Mucosa of stomach (tissue), 1 donor: Measurements from ENCODE around the gene RNF130.

Experiments
- H3K27me3 ChIP-seq: one replicate; pipeline ENCODE4 v1.7.0; 2013; ENCODE audit warnings: mild to moderate bottlenecking, low read length; ENCODE audit not compliant: control insufficient read depth, insufficient read depth
- H3K36me3 ChIP-seq: one replicate; pipeline ENCODE4 v1.7.0; 2013; ENCODE audit warnings: low read length; ENCODE audit not compliant: control insufficient read depth, insufficient read depth
- H3K4me1 ChIP-seq: one replicate; pipeline ENCODE4 v1.7.0; 2013; ENCODE audit warnings: mild to moderate bottlenecking, low read length; ENCODE audit not compliant: control insufficient read depth, insufficient read depth
- H3K4me3 ChIP-seq: one replicate; pipeline ENCODE4 v1.7.0; 2013; ENCODE audit warnings: low read length
- H3K9ac ChIP-seq: one replicate; pipeline ENCODE4 v1.7.0; 2013; ENCODE audit warnings: mild to moderate bottlenecking, low read length, moderate library complexity
- H3K9me3 ChIP-seq: one replicate; pipeline ENCODE4 v1.7.0; 2013; ENCODE audit warnings: mild to moderate bottlenecking, low read length, moderate library complexity; ENCODE audit not compliant: control insufficient read depth
- donor health status: Pancreatic carcinoma.

RNF130 gene

DNA sequence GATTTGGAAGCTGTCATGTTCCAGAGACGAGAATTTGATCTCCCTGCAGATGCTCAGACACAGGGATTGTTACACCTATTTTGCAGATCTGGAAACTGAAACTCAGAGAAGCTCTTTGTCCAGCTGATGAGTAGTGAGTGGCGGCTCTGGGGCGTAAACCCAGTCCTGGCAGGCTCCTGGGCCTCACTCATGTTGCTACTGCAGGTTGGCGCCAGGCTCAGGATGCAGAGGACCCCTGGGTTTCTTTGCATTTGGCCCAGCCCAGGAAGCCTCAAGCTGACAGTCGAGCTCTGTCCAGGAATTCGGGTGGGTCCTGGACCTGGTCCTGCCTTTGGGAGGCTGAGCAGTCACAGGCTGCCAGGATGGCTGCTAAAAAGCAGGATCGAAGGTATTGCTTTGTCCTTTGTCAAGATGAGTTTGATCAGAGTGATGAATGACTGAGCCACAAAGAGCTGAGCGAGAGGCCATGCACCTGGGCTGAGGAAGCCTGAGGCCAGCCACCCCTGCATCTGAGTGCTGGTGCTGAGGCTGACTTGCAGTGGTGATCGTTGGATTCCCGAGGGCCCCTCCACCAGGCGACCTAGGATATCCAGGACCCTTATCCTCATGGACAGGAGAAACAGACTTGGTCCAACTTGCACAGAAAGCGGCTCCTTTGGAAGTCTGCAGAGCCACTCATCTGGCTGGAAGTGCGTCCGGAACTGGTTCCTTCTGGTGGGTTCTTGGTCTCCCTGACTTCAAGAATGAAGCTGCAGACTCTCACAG, 8.3 kb upstream of the RNF130 start:
- Histone ChIP-seq H3K36me3 (no peaks in the 10 kb centered on the region), H3K9ac (no peak overlapping the region), H3K4me1 (no peaks in the 10 kb centered on the region), H3K27me3 (peaks cover 10% of the 10 kb centered on the region), H3K9me3 (no peaks in the 10 kb centered on the region), H3K4me3 (no peak overlapping the region)

DNA sequence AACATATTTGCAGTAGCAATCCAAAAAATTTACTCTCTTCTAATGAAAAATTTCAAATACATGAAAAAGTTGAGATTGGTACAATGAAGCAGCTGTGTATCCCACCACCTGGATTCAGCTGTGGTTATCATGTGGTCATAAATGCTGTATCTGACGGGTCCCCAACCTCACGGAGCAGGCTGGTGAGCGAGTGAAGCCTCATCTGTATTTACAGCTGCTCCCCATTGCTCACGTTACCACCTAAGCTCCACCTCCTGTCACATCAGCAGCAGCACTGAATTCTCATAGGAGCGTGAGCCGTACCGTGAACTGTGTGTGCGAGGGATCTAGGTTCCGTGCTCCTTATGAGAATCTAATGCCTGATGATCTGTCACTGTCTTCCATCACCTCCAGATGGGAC, 6.8 kb upstream of the RNF130 start:
- Histone ChIP-seq H3K4me3 (no peak overlapping the region), H3K9me3 (no peaks in the 10 kb centered on the region), H3K36me3 (no peaks in the 10 kb centered on the region), H3K4me1 (no peaks in the 10 kb centered on the region), H3K27me3 (peaks cover 10% of the 10 kb centered on the region), H3K9ac (no peak overlapping the region)

DNA sequence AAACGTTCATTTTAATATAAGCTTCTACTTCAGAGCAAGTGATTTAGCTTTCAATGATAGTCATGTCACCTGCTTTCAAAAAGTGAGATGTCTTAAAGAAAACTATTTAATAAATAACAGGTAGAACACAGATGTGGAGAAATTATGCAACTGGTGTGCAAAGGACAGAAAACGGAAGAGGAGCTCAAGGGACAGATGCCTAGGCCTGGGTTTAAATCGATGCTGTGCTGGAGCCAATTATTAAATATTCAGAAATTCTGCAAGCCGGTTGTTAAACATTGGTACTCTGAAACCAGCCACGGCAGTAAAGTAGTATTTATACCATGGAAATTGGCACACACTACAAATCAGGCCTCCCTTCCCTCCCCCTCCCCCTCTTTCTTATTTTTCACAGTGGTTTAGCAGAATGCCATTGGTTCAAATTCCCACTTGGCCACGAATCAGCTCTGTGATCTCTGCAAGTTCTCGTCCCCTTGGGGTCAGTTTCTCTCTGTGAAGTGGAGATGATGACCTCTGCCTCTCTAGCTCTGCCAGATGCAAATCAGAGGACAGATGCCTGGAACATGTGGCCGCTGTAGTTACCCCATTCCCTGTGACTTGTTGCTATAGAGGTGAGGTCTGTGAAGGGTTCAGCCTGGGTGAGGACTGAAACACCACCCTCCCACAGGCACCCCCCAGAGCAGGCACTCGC, 6.2 kb upstream of the RNF130 start:
- Histone ChIP-seq H3K9ac (no peak overlapping the region), H3K9me3 (no peaks in the 10 kb centered on the region), H3K4me1 (no peaks in the 10 kb centered on the region), H3K27me3 (peaks cover 10% of the 10 kb centered on the region), H3K4me3 (no peak overlapping the region), H3K36me3 (no peaks in the 10 kb centered on the region)

DNA sequence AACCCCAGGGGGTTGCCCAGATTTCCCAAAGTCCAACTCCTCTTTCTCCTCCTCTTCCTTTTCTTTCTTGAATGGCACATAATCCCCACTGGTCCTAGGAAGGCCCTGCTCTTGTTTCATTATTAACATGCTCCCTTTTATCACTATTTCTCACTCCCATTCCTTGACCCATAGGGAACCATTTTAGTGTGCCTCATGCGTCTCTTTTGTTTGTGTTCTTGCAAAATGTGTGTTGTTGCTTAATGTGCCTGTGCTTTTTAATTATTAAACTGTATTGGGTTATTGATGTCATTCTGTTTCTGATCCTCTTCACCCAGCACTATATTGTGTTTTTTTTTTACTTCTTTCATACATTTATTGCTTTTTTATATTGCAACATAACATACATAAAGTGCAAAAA, 4.1 kb upstream of the RNF130 start:
- peaks cover under 1% of the 10 kb centered on the region for H3K4me1 ChIP-seq
- no peaks in the 10 kb centered on the region for H3K36me3 ChIP-seq
- H3K9me3 ChIP-seq = no peaks in the 10 kb centered on the region
- peaks cover 10% of the 10 kb centered on the region for H3K27me3 ChIP-seq
- H3K9ac ChIP-seq = no peak overlapping the region
- H3K4me3 ChIP-seq = no peak overlapping the region

DNA sequence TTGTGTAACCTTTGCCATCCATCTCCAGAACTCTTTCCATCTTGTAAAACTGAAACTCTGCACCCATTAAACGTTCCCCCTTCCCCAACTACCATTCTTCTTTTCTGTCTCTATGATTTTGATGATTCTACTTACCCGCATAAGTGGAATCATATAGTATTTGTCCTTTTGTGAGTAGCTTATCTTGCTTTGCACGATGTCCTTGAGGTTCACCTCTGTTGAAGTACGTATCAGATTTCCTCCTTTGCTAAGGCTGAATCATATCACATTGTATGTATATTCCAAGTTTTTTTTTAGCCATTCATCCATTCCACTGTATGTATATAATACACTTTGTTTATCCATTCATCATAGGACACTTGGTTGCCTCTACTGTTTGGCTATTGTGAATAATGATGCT, 2.9 kb upstream of the RNF130 start:
- H3K9me3 ChIP-seq = no peaks in the 10 kb centered on the region
- no peak overlapping the region for H3K9ac ChIP-seq
- peaks cover 13% of the 10 kb centered on the region for H3K4me1 ChIP-seq
- H3K27me3 ChIP-seq = peaks cover 3% of the 10 kb centered on the region
- H3K36me3 ChIP-seq = no peaks in the 10 kb centered on the region
- H3K4me3 ChIP-seq = no peak overlapping the region

DNA sequence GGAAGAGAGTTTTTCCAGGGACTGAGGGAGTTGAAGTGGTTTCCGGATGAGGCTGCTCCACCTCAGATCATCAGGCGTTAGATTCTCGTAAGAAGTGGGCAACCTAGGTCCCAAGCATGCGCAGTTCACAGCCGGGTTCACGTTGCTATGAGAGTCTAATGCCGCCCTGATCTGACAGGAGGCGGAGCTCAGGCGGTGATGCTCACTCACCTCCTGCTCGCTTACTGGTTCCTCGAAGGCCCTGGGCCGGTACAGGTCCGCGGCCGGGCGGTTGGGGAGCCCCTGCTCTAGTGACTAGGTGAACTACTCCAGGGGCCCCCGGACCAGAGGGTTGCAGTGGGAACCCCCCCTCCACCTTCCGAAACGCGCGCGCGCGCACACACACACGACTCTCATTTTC, 997 bp upstream of the RNF130 start:
- peak overlapping the region; percentile 69 for H3K9ac ChIP-seq

DNA sequence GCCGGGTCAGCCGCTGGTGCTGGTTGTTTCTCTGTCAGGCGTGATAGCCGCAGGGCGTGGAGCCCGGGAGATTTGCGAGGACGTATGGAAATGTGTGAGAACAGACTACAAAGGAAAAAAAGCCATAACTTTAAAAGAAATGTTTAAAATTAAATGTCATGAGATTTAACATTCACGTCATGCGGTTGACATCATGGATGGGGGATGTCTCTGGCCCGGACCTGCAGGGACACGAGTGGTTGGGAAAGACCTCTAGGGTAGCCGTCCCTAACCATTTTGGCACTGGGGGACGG, 643 bp upstream of the RNF130 start:
- H3K4me3 ChIP-seq = peak overlapping the region; percentile 22
- no peaks in the 10 kb centered on the region for H3K9me3 ChIP-seq
- peaks cover 15% of the 10 kb centered on the region for H3K4me1 ChIP-seq
- H3K27me3 ChIP-seq = no peaks in the 10 kb centered on the region
- H3K9ac ChIP-seq = peak overlapping the region; percentile 69
- H3K36me3 ChIP-seq = no peaks in the 10 kb centered on the region

More for the DNA sequence above, 997 bp upstream of the RNF130 start:
- Histone ChIP-seq H3K4me1 (peaks cover 15% of the 10 kb centered on the region), H3K4me3 (peak overlapping the region; percentile 22), H3K9me3 (no peaks in the 10 kb centered on the region), H3K36me3 (no peaks in the 10 kb centered on the region), H3K27me3 (no peaks in the 10 kb centered on the region)

DNA sequence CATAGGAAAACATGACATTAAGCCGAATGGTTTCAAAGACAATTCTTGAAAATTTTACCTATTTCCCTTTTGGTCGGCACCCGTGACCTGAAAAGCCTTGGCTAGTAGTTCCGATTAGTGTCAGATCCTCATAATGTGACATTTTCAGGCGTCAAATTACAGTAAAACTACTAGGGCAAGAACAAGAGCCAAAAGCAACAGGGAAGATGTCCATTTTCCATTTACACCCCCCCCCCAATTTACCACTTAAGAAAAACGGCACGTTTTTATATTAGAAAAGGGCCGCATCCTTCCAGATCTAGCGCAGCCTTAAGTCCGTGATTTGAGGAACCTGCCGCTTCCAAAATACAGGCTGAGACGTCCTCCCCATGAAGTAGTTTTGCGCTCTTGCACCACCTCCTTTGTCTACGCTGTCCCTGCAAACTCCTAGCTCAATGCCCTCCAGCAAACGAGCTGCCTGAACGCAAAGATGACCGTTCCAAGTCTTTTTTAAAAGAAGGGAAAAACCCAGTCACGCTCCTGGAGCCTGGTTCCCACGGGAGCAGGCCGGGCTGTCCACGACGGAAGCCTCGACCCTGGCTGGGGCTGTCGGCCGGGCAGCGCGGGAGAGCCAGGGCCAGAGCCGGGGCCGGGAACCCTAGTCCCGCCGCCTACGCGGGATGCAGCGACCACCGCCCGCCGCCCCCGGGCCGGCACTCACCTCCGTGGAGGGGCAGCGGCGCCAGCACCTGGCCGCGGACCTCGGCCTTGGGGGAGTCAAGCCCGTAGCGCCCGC, 616 bp downstream of the RNF130 start:
- H3K4me1 ChIP-seq = peaks cover 15% of the 10 kb centered on the region
- no peaks in the 10 kb centered on the region for H3K36me3 ChIP-seq
- peak overlapping the region; percentile 77 for H3K9ac ChIP-seq
- peak overlapping the region; percentile 78 for H3K4me3 ChIP-seq
- no peaks in the 10 kb centered on the region for H3K27me3 ChIP-seq
- H3K9me3 ChIP-seq = no peaks in the 10 kb centered on the region

DNA sequence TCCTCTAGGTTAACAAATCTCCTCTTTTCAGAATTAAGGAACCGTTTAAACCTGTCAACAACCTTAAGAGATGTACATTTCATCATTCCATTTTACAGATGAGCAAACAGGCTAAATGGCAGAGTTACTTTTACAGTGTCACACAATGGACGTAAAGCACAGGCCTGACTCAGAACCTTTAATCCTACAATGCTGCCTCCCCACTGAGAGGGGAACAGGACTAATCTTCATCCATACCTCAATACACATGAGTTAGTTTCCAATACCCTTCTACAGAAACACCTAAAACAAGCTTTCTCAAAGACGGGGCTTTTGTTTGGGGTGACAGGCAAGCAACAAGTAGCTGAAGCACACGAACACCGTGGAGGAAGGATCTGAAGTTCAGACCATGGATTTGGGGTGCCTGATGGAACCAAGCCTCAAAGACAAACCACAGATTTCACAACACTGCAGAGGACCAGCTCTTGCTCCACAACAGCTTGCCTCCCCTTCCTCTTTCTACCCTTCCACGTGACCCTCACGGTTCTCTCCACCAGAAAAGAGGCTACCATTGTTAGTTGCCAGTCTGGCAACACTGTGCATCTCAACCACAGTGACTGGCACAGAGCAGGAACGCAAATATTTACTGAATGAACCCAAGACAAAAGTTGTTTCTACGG, 1.8 kb downstream of the RNF130 start:
- H3K4me3 ChIP-seq = peak overlapping the region; percentile 78
- peaks cover 15% of the 10 kb centered on the region for H3K4me1 ChIP-seq
- no peaks in the 10 kb centered on the region for H3K36me3 ChIP-seq
- H3K27me3 ChIP-seq = no peaks in the 10 kb centered on the region
- no peaks in the 10 kb centered on the region for H3K9me3 ChIP-seq
- peak overlapping the region; percentile 77 for H3K9ac ChIP-seq

DNA sequence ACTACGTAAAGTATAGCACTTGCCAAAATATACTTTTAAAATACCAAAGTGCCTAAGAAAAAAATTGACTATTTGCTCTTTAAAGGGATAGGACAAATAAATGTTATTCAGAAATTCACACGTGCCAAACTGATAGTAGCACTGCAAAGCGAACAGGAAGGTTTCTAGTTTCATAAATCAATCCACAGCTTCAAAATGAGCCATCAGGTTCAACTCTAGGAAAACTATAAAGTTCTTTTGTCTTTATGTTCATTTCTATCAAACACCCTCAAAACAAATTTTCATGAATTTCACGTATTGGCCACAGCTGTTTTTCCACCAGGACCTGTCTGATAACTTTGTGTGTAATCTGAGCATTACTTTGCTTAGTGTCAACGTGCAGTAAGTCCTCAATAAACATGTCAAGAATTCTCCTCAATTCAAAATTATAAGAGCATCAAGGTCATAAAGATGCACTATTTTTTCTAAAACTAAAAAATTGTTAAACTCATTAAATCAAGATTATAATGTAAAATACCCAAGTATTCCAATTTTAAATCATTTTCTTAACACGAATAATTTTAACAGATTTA, 3.0 kb downstream of the RNF130 start:
- H3K36me3 ChIP-seq = no peaks in the 10 kb centered on the region
- no peak overlapping the region for H3K4me3 ChIP-seq
- no peaks in the 10 kb centered on the region for H3K27me3 ChIP-seq
- no peaks in the 10 kb centered on the region for H3K9me3 ChIP-seq
- H3K4me1 ChIP-seq = peaks cover 15% of the 10 kb centered on the region
- no peak overlapping the region for H3K9ac ChIP-seq

DNA sequence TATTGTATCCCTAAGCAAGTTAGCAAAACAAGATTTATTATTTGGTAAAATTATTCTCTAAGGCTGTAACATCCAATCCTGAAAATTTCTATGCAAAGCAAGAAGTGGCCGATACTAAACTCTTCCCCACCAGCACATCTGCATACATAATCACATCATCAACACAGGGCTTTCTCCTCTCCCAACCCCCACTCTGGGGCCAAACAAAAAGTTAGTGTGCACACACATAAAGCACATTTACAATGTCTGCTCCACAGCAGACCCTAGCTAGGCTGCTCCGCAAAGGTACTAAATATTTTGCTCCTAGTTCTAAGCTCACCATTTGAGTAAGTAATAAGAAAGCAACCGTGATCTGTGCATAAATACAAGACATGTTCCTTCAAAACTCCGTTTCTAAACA, 3.6 kb downstream of the RNF130 start:
- Histone ChIP-seq H3K9ac (no peak overlapping the region), H3K4me1 (peaks cover 15% of the 10 kb centered on the region), H3K36me3 (no peaks in the 10 kb centered on the region), H3K9me3 (no peaks in the 10 kb centered on the region), H3K27me3 (no peaks in the 10 kb centered on the region), H3K4me3 (no peak overlapping the region)
